Kidney epithelial cell (primary cell): ENCODE data around the gene IL12RB1. TPM values are rescaled to one million over a fixed set of nuclear protein-coding genes. Genes with fewer than 3 reads are reported as not detected.

Experiments used
- DNase-seq: peaks from one replicate; pipeline ENCODE4 v3.0.0-alpha.2; 2010; ENCODE audit warnings: low read depth
- H3K27me3 ChIP-seq: 2 replicates; pipeline ENCODE4 v1.6.0; 2011; ENCODE audit warnings: low read length; ENCODE audit not compliant: control insufficient read depth, insufficient read depth
- H3K36me3 ChIP-seq: 2 replicates; pipeline ENCODE4 v1.5.1; 2011; ENCODE audit warnings: low read length; ENCODE audit not compliant: control insufficient read depth, insufficient read depth
- H3K4me3 ChIP-seq: 2 replicates; pipeline ENCODE4 v1.5.1; 2011; ENCODE audit warnings: low read depth, mild to moderate bottlenecking, control low read depth, low read length
- total RNA-seq: library from RNA; depleted of rRNA; stranded (reverse); fragments of >200 nt; gene quantifications from 2 replicates; pipeline ENCODE4 v1.2.3, GENCODE V29; 2015
- TF ChIP-seq, protein P1 (sequence below): IDR thresholded peaks from 2 replicates; pipeline ENCODE4 v1.5.1; 2011; ENCODE audit warnings: mild to moderate bottlenecking, moderate library complexity, low read length, control low read depth, inconsistent platforms; ENCODE audit not compliant: insufficient read depth, poor library complexity, severe bottlenecking

The IL12RB1 gene
- total RNA-seq, 1 donor from 2014 or later = not detected

DNA sequence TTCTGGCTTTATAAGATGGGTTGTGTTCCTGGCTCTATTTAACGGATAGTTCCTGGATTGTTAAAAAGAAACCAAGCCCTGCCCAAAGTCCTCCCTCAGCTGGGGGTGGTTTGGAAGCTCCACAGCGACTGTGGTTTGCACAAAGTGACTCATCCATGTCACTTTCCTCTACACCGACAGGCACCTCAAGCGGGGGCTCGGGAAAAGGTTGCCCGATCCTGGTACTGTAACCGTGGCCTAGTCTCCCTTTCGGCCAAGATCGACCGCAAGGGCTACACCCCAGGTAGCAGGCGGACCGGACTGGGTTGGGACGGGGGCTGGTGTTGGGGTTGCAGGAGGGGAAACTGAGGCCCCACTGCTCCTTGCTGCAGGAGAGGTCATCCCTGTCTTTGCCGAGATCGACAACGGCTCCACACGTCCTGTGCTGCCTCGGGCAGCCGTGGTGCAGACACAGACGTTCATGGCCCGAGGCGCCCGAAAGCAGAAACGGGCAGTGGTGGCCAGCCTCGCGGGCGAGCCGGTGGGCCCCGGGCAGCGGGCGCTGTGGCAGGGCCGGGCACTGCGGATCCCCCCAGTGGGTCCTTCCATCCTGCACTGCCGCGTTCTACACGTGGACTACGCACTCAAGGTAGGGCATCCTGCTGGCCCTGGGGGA, 77.2 kb downstream of the IL12RB1 start:
- peaks cover 2% of the 10 kb centered on the region for H3K36me3 ChIP-seq
- no peaks in the 10 kb centered on the region for H3K27me3 ChIP-seq
- H3K4me3 ChIP-seq = no peak overlapping the region
- no peak for DNase-seq
- TF ChIP-seq, protein P1, sequence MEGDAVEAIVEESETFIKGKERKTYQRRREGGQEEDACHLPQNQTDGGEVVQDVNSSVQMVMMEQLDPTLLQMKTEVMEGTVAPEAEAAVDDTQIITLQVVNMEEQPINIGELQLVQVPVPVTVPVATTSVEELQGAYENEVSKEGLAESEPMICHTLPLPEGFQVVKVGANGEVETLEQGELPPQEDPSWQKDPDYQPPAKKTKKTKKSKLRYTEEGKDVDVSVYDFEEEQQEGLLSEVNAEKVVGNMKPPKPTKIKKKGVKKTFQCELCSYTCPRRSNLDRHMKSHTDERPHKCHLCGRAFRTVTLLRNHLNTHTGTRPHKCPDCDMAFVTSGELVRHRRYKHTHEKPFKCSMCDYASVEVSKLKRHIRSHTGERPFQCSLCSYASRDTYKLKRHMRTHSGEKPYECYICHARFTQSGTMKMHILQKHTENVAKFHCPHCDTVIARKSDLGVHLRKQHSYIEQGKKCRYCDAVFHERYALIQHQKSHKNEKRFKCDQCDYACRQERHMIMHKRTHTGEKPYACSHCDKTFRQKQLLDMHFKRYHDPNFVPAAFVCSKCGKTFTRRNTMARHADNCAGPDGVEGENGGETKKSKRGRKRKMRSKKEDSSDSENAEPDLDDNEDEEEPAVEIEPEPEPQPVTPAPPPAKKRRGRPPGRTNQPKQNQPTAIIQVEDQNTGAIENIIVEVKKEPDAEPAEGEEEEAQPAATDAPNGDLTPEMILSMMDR = no peak

Other genes with a start within 250 kb of the IL12RB1 start
- 8.9 and 11.0 TPM in 2 replicates for gene JAK3, start 239.0 kb downstream of the IL12RB1 start, total RNA-seq
- gene RPL18A, start 227.0 kb downstream of the IL12RB1 start, total RNA-seq = 2,478 and 2,480 TPM in 2 replicates
- 0.13 TPM in 1 of 2 replicates, not detected in the other for gene SLC5A5, start 215.0 kb downstream of the IL12RB1 start, total RNA-seq
- gene CCDC124, start 153.9 kb downstream of the IL12RB1 start, total RNA-seq = 104 and 118 TPM in 2 replicates
- gene KCNN1, start 119.8 kb downstream of the IL12RB1 start, total RNA-seq = 2.3 and 4.7 TPM in 2 replicates
- 8.4 and 12.5 TPM in 2 replicates for gene ARRDC2, start 78.8 kb downstream of the IL12RB1 start, total RNA-seq
- 4.6 and 4.8 TPM in 2 replicates for gene MAST3, start 10.8 kb upstream of the IL12RB1 start, total RNA-seq
- gene PIK3R2, start 66.2 kb upstream of the IL12RB1 start, total RNA-seq = 41.4 and 42.4 TPM in 2 replicates
- gene IFI30, start 86.9 kb upstream of the IL12RB1 start, total RNA-seq = 9.2 and 14.1 TPM in 2 replicates
- gene MPV17L2, start 106.3 kb upstream of the IL12RB1 start, total RNA-seq = 70.6 and 71.8 TPM in 2 replicates
- gene RAB3A, start 117.1 kb upstream of the IL12RB1 start, total RNA-seq = 0.07 and 0.38 TPM in 2 replicates
- 0.34 and 0.42 TPM in 2 replicates for gene PDE4C, start 139.5 kb upstream of the IL12RB1 start, total RNA-seq
- 0.13 and 0.21 TPM in 2 replicates for gene IQCN, start 187.5 kb upstream of the IL12RB1 start, total RNA-seq
- gene JUND, start 194.7 kb upstream of the IL12RB1 start, total RNA-seq = 253 and 262 TPM in 2 replicates
- 333 and 367 TPM in 2 replicates for gene LSM4, start 236.1 kb upstream of the IL12RB1 start, total RNA-seq